B cell (primary cell): ENCODE data around the gene TP53TG5. TPM values are rescaled to one million over a fixed set of nuclear protein-coding genes. Genes with fewer than 3 reads are reported as not detected.

Experiments used
- ATAC-seq: fragments of 200-7000 bp; cut with Tn5 transposase; one replicate; pipeline ENCODE4 v1.10.0; 2021; ENCODE audit warnings: low read depth, mild to moderate bottlenecking, moderate number of reproducible peaks, moderate library complexity
- CTCF ChIA-PET: fragments of 350-600 bp; sonication (Branson Sonifier 250); formaldehyde crosslinking; loops from one replicate; lab custom pipeline; 2021; ENCODE audit warnings: antibody characterized with exemption, inconsistent platforms; lab: Charles Lee
- POLR2A ChIA-PET: fragments of 350-600 bp; sonication (Branson Sonifier 250); formaldehyde crosslinking; loops from one replicate; lab custom pipeline; 2021; ENCODE audit warnings: antibody characterized with exemption; lab: Charles Lee
- DNase-seq: peaks from one replicate; pipeline ENCODE4 v3.0.0; 2013
- H2AFZ ChIP-seq: 2 replicates; pipeline ENCODE4 v1.6.1; 2012; ENCODE audit warnings: mild to moderate bottlenecking, low read depth, low read length; ENCODE audit not compliant: insufficient read depth, poor library complexity, severe bottlenecking
- H3K27ac ChIP-seq, 2 donors: 1 replicate in 1 of 2; 2 replicates in 1 of 2; pipeline ENCODE4 v1.5.1; 2012 to 2013; ENCODE audit warnings: low read length in 2 of 2, mild to moderate bottlenecking in 2 of 2, moderate library complexity in 1 of 2
- H3K27me3 ChIP-seq, 4 experiments: fragments of 200-600 bp in 1 of 4; sonication (generic) in 1 of 4; replicated peaks in 1 of 4; 1 replicate in 2 of 4; 2 replicates in 2 of 4; pipeline versions ENCODE4 v1.6.1 to v1.7.0; 2013 to 2016; ENCODE audit warnings: low read length in 3 of 4, mild to moderate bottlenecking in 2 of 4, mixed read lengths in 1 of 4, moderate library complexity in 1 of 4; ENCODE audit not compliant: insufficient read depth in 4 of 4, control insufficient read depth in 3 of 4; ENCODE audit errors: control extremely low read depth in 1 of 4
- H3K36me3 ChIP-seq, 2 experiments: replicated peaks in 1 of 2; 1 replicate in 1 of 2; 2 replicates in 1 of 2; pipeline versions ENCODE4 v1.6.1 to v1.7.1; 2013; ENCODE audit warnings: low read length in 1 of 2; ENCODE audit not compliant: insufficient read depth in 2 of 2, control insufficient read depth in 1 of 2; ENCODE audit errors: control extremely low read depth in 1 of 2, extremely low read depth in 1 of 2
- H3K4me1 ChIP-seq, 2 donors: fragments of 200-600 bp in 1 of 2; sonication (generic) in 1 of 2; 1 replicate in 1 of 2; 2 replicates in 1 of 2; pipeline versions ENCODE4 v1.5.1 to v1.6.1; 2013 to 2017; ENCODE audit warnings: low read length in 2 of 2; ENCODE audit not compliant: control insufficient read depth in 2 of 2, insufficient read depth in 2 of 2
- H3K4me2 ChIP-seq: replicated peaks from 2 replicates; pipeline ENCODE3; 2012; ENCODE audit warnings: mild to moderate bottlenecking, low read depth, low read length; ENCODE audit not compliant: poor library complexity, severe bottlenecking
- H3K4me3 ChIP-seq, 5 experiments: fragments of 200-600 bp in 1 of 5; sonication (generic) in 1 of 5; 1 replicate in 3 of 5; 2 replicates in 2 of 5; pipeline versions ENCODE4 v1.5.1 to v1.7.0; 2011 to 2016; ENCODE audit warnings: low read length in 4 of 5, mild to moderate bottlenecking in 4 of 5, low read depth in 2 of 5, control low read depth in 1 of 5, moderate library complexity in 1 of 5; ENCODE audit not compliant: insufficient read depth in 1 of 5; ENCODE audit errors: control extremely low read depth in 1 of 5, extremely low read depth in 1 of 5
- H3K79me2 ChIP-seq: fragments of 200-600 bp; sonication (generic); one replicate; pipeline ENCODE4 v1.6.0; 2016; ENCODE audit warnings: low read length; ENCODE audit not compliant: control insufficient read depth, insufficient read depth
- H3K9ac ChIP-seq: fragments of 200-600 bp; sonication (generic); 2 replicates; pipeline ENCODE4 v1.6.1; 2017; ENCODE audit warnings: mild to moderate bottlenecking, low read length, moderate library complexity
- H3K9me3 ChIP-seq, 3 donors: one replicate each; pipeline versions ENCODE4 v1.6.1 to v1.7.1; 2013; ENCODE audit warnings: low read length in 2 of 3; ENCODE audit not compliant: control insufficient read depth in 2 of 3, insufficient read depth in 1 of 3; ENCODE audit errors: control extremely low read depth in 1 of 3
- H4K20me1 ChIP-seq: 2 replicates; pipeline ENCODE4 v1.6.0; 2012; ENCODE audit warnings: mild to moderate bottlenecking, low read length; ENCODE audit not compliant: insufficient read depth, control insufficient read depth, poor library complexity, severe bottlenecking
- H3K27ac Mint-ChIP-seq: one replicate; pipeline ENCODE4 v1.8.0; 2021; ENCODE audit warnings: mixed read lengths
- H3K27me3 Mint-ChIP-seq: one replicate; pipeline ENCODE4 v1.8.0; 2021; ENCODE audit warnings: mixed read lengths
- H3K4me1 Mint-ChIP-seq: one replicate; pipeline ENCODE4 v1.8.0; 2021; ENCODE audit warnings: mixed read lengths
- H3K4me3 Mint-ChIP-seq: one replicate; pipeline ENCODE4 v1.8.0; 2021; ENCODE audit warnings: mixed read lengths
- H3K9me3 Mint-ChIP-seq: one replicate; pipeline ENCODE4 v1.8.0; 2022; ENCODE audit warnings: mixed read lengths; ENCODE audit not compliant: insufficient read depth
- EZH2 ChIP-seq: IDR thresholded peaks from 2 replicates; pipeline ENCODE4 v1.6.1; 2012; ENCODE audit warnings: borderline replicate concordance, low read depth, mild to moderate bottlenecking, moderate library complexity, low read length; ENCODE audit not compliant: insufficient read depth, poor library complexity, severe bottlenecking
- WGBS: methylation state at CpG from one replicate; pipeline ENCODE4 v1.1.5; 2013; ENCODE audit warnings: missing lambda C conversion rate; ENCODE audit not compliant: insufficient coverage; 5-methylcytosine and 5-hydroxymethylcytosine counted together
- intact Hi-C: fragments of 100-400 bp; cut with micrococcal nuclease; formaldehyde crosslinking; loops from one replicate; pipeline ENCODE4 v1.10.0; 2022
- polyA plus RNA-seq: library from polyadenylated mRNA; depleted of rRNA; stranded (reverse); fragments of >200 nt; gene quantifications from 2 replicates; pipeline ENCODE4 v1.2.3, GENCODE V29; 2012
- total RNA-seq, 2 donors: library from RNA; stranded (reverse); fragments of 120-200 nt in 1 of 2; gene quantifications; 1 replicate in 1 of 2; 2 replicates in 1 of 2; pipeline versions ENCODE4 v1.2.3 to v1.2.4, GENCODE V29; 2013 to 2022
- TF ChIP-seq, protein P1 (sequence below): fragments of 200-600 bp; IDR thresholded peaks from one replicate; pipeline ENCODE4 v1.8.0; 2022; ENCODE audit warnings: antibody characterized with exemption, mild to moderate bottlenecking

Gene TP53TG5
- total and polyA plus RNA-seq, 2 donors (not counting 1 experiment from before 2014, with no cell fraction given), result not detected

DNA sequence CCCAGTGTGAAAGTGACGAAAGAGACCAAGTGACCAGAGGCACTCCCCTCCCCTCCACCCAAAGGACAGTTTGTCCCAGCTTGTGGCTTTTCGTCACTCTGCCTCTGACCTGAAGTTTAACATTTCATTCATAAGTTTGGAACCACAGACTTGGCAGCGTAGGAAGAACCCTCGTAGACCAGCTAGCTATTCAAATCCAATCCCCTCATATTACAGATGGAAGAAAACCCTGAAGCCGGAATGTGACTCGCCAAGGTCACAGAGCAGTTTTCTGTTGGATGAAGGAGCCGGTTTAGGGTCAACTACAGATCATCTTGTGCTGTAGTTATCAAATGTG lies 19.1 kb downstream of the TP53TG5 start:
- WGBS, result 97% methylated on average over 3 of the region's 7 CpGs
- H3K9me3 ChIP-seq, result no peaks in the 10 kb centered on the region
- H3K4me3 Mint-ChIP-seq, result no peak overlapping the region
- H3K27ac ChIP-seq, result no peak overlapping the region
- peaks cover 0 to 5% (median 0%) of the 10 kb centered on the region in 4 experiments for H3K27me3 ChIP-seq
- ChIA-PET POLR2A (no interaction called here), CTCF (interaction anchor here (0.8 to 20.6 kb wide), 6 partner anchors 15 to 412 kb away, joined by 3 to 814 read pairs (median 46); partner anchors contain the start of genes PIGT and TP53TG5)
- H3K79me2 ChIP-seq, result peaks cover 11% of the 10 kb centered on the region
- peaks cover 7% of the 10 kb centered on the region for H4K20me1 ChIP-seq
- H3K9ac ChIP-seq, result no peak overlapping the region
- intact Hi-C loops, result no loop called here
- DNase-seq (no peak), ATAC-seq (no peak)
- TF ChIP-seq, protein P1, sequence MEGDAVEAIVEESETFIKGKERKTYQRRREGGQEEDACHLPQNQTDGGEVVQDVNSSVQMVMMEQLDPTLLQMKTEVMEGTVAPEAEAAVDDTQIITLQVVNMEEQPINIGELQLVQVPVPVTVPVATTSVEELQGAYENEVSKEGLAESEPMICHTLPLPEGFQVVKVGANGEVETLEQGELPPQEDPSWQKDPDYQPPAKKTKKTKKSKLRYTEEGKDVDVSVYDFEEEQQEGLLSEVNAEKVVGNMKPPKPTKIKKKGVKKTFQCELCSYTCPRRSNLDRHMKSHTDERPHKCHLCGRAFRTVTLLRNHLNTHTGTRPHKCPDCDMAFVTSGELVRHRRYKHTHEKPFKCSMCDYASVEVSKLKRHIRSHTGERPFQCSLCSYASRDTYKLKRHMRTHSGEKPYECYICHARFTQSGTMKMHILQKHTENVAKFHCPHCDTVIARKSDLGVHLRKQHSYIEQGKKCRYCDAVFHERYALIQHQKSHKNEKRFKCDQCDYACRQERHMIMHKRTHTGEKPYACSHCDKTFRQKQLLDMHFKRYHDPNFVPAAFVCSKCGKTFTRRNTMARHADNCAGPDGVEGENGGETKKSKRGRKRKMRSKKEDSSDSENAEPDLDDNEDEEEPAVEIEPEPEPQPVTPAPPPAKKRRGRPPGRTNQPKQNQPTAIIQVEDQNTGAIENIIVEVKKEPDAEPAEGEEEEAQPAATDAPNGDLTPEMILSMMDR, result no peak
- no peak for TF ChIP-seq EZH2
- no peaks in the 10 kb centered on the region for H3K9me3 Mint-ChIP-seq
- H2AFZ ChIP-seq, result no peak overlapping the region
- H3K4me2 ChIP-seq, result no peak overlapping the region
- no peaks in the 10 kb centered on the region for H3K27me3 Mint-ChIP-seq
- no peak overlapping the region for H3K27ac Mint-ChIP-seq
- H3K4me3 ChIP-seq, result no peak overlapping the region
- H3K36me3 ChIP-seq, result no peaks in the 10 kb centered on the region
- H3K4me1 Mint-ChIP-seq, result peaks cover 16% of the 10 kb centered on the region
- peaks cover 9 to 11% of the 10 kb centered on the region in 2 donors for H3K4me1 ChIP-seq

DNA sequence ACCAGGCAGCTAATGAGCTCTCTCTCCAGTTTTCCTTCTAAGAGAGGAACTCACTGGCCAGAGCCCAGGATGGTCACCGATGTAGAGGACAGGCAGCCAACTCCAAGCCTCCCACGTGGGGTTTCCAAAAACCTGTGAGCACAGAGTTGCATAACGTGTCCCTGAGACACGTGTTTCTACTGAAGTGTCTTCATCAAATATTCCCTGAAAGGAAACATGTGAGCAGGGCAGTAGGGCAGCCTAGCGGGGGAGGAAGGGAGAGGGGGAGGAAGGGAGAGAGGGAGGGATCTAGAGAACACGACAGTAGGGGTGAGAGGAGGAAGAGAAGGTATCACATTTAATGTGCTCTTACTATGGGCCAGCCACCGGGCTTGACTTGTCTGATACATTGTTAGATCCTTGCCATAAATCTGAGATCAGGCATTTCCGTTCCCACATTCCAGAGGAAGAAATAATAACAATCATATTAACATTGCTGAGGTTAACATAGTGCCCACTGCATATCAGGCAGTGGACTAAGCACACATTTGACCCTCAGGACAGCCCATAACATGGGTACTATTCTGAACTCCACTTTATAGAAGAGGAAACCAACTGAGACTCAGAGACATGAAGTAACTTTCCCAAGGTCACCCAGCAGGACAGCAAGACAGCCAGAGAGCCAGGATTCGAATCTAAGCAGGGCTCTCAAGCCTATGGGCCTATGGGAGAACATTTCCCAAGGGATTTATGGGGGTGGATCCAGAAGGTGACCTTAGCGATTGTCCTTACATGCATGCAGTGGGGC lies 19.6 kb downstream of the TP53TG5 start:
- peaks cover 11% of the 10 kb centered on the region for H3K4me1 Mint-ChIP-seq
- intact Hi-C loops, result no loop called here
- TF ChIP-seq, protein P1, result no peak
- no peak for TF ChIP-seq EZH2
- H2AFZ ChIP-seq, result no peak overlapping the region
- POLR2A ChIA-PET, result no interaction called here
- no peak overlapping the region for H3K9ac ChIP-seq
- no peak overlapping the region for H3K4me3 Mint-ChIP-seq
- H4K20me1 ChIP-seq, result peaks cover 1% of the 10 kb centered on the region
- no peak overlapping the region for H3K4me3 ChIP-seq
- CTCF ChIA-PET, result interaction anchor here (0.9 to 20.6 kb wide), 5 partner anchors 16 to 412 kb away, joined by 3 to 814 read pairs (median 79); partner anchors contain the start of gene TP53TG5
- no peaks in the 10 kb centered on the region for H3K36me3 ChIP-seq
- DNase-seq (no peak), ATAC-seq (no peak)
- no peak overlapping the region for H3K27ac Mint-ChIP-seq
- H3K4me1 ChIP-seq, result peaks cover 3 to 5% of the 10 kb centered on the region in 2 donors
- no peak overlapping the region for H3K4me2 ChIP-seq
- H3K9me3 Mint-ChIP-seq, result no peaks in the 10 kb centered on the region
- no peaks in the 10 kb centered on the region for H3K9me3 ChIP-seq
- WGBS, result 51% methylated on average over 7 of the region's 10 CpGs
- no peak overlapping the region for H3K27ac ChIP-seq
- peaks cover 0 to 5% (median 0%) of the 10 kb centered on the region in 4 experiments for H3K27me3 ChIP-seq
- peaks cover 6% of the 10 kb centered on the region for H3K79me2 ChIP-seq
- H3K27me3 Mint-ChIP-seq, result no peaks in the 10 kb centered on the region
